ENCODE results near the gene CASP14.

GRCh38 chr19:15098460-15098859 is 49.2 kb downstream of the CASP14 start:
- TF ChIP-seq REST (IDR thresholded peaks at IDR 0.05; ENCODE audit: insufficient read depth in 1 of 2, low read depth in 2 of 2, low read length in 2 of 2), result no peak
- no peak for TF ChIP-seq TAF1 (IDR thresholded peaks at IDR 0.05; ENCODE audit: borderline replicate concordance, insufficient read depth, low read length)
